Mesendoderm (in vitro differentiated cells): ENCODE measurements around the gene TBX20. TPM values are rescaled to one million over a fixed set of nuclear protein-coding genes. Genes with fewer than 3 reads are reported as not detected.

Experiments used
- DNase-seq: peaks from one replicate; pipeline ENCODE4 v3.0.0; 2013
- H2AK5ac ChIP-seq: 2 replicates; pipeline ENCODE4 v1.6.1; 2013; ENCODE audit warnings: low read length, inconsistent platforms
- H2BK120ac ChIP-seq: 2 replicates; pipeline ENCODE4 v1.6.1; 2013; ENCODE audit warnings: low read depth, mild to moderate bottlenecking, low read length, moderate library complexity, mixed read lengths
- H2BK15ac ChIP-seq: replicated peaks from 2 replicates; pipeline ENCODE4 v1.6.1; 2013; ENCODE audit warnings: low read depth, mild to moderate bottlenecking, moderate library complexity
- H2BK5ac ChIP-seq: 2 replicates; pipeline ENCODE4 v1.6.1; 2013; ENCODE audit warnings: low read length, inconsistent platforms
- H3K18ac ChIP-seq: 2 replicates; pipeline ENCODE4 v1.6.1; 2013; ENCODE audit warnings: mild to moderate bottlenecking, low read length, mixed read lengths
- H3K23ac ChIP-seq: one replicate; pipeline ENCODE4 v1.6.1; 2013; ENCODE audit warnings: low read length
- H3K27ac ChIP-seq: 2 replicates; pipeline ENCODE4 v1.5.1; 2013; ENCODE audit warnings: low read depth, mild to moderate bottlenecking, inconsistent platforms, low read length, moderate library complexity
- H3K27me3 ChIP-seq: 2 replicates; pipeline ENCODE4 v1.6.1; 2013; ENCODE audit warnings: low read length, control low read depth, mild to moderate bottlenecking, inconsistent platforms; ENCODE audit not compliant: insufficient read depth, poor library complexity
- H3K36me3 ChIP-seq: 2 replicates; pipeline ENCODE4 v1.6.1; 2013; ENCODE audit warnings: low read length, inconsistent platforms; ENCODE audit not compliant: control insufficient read depth, insufficient read depth
- H3K4ac ChIP-seq: one replicate; pipeline ENCODE4 v1.6.1; 2013; ENCODE audit warnings: low read depth, mild to moderate bottlenecking, low read length, moderate library complexity
- H3K4me1 ChIP-seq: 2 replicates; pipeline ENCODE4 v1.6.1; 2013; ENCODE audit warnings: low read depth, low read length, inconsistent platforms; ENCODE audit not compliant: control insufficient read depth
- H3K4me2 ChIP-seq: 2 replicates; pipeline ENCODE4 v1.6.1; 2013; ENCODE audit warnings: low read length
- H3K4me3 ChIP-seq: 2 replicates; pipeline ENCODE4 v1.5.1; 2013; ENCODE audit warnings: mild to moderate bottlenecking, low read length
- H3K56ac ChIP-seq: one replicate; pipeline ENCODE4 v1.6.1; 2013; ENCODE audit warnings: low read length
- H3K79me1 ChIP-seq: 2 replicates; pipeline ENCODE4 v1.6.1; 2013; ENCODE audit warnings: low read length, inconsistent platforms
- H3K79me2 ChIP-seq: 2 replicates; pipeline ENCODE4 v1.6.1; 2013; ENCODE audit warnings: mild to moderate bottlenecking, low read length; ENCODE audit not compliant: control insufficient read depth, insufficient read depth
- H3K9ac ChIP-seq: 2 replicates; pipeline ENCODE4 v1.6.1; 2013; ENCODE audit warnings: low read length, inconsistent platforms
- H4K5ac ChIP-seq: one replicate; pipeline ENCODE4 v1.6.1; 2013; ENCODE audit warnings: low read length
- H4K8ac ChIP-seq: one replicate; pipeline ENCODE4 v1.6.1; 2013; ENCODE audit warnings: low read depth, mild to moderate bottlenecking, control low read depth, low read length, moderate library complexity
- WGBS: extraction: QIAGEN DNeasy Blood & Tissue Kit; methylation state at CpG from one replicate; pipeline ENCODE4 v1.1.7; 2013; ENCODE audit warnings: low lambda C conversion rate, missing lambda C conversion rate; ENCODE audit not compliant: insufficient coverage; ENCODE audit errors: extremely low coverage; 5-methylcytosine and 5-hydroxymethylcytosine counted together
- polyA plus RNA-seq, 2 experiments: library from polyadenylated mRNA; stranded (reverse); fragments of 200-250 nt; gene quantifications; one replicate each; pipeline ENCODE4 v1.2.3, GENCODE V29; 2013

Gene TBX20, protein sequence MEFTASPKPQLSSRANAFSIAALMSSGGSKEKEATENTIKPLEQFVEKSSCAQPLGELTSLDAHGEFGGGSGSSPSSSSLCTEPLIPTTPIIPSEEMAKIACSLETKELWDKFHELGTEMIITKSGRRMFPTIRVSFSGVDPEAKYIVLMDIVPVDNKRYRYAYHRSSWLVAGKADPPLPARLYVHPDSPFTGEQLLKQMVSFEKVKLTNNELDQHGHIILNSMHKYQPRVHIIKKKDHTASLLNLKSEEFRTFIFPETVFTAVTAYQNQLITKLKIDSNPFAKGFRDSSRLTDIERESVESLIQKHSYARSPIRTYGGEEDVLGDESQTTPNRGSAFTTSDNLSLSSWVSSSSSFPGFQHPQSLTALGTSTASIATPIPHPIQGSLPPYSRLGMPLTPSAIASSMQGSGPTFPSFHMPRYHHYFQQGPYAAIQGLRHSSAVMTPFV
- 0.15 TPM for polyA plus RNA-seq (2013, experiment 1 of 2)
- polyA plus RNA-seq (2013, experiment 2 of 2), result 0.21 TPM

DNA sequence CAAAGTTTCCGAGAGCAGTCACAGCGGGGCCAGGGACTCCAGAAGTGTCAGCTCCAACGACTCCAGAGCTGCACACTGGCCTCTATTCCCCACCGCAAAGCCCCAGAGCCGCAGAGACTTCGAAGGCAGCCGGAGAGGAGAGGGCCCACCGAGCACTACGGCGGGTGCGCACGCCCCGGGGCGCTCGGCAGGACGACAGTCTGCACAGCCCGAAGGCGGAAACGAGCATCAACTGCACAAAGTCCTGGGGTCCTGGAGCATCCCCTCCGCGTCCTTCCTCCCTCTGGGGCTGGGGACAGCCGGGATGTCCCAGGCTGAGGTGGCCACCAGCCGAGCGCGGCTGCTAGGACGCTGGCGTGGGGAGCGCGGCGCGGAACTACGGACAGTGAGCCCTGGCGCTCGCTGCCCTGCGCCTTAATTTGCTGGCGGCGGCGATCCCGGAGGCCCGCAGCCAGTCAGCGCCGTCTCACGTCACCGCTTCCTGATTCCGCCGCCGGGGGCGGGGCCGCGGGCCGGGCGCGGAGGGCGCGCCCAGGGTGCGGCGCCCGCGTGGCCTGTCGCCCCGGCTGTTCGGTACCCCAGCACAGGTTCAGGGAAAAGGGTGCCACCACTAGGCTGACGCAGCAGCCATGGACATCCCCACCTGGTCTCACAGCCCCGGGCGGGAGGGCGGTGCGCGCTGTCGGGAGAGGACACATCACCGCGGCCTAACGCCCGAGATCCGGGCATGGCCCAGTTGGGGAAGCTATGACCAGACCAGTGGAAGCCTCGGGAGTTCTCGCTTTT lies at the start of gene TBX20:
Gene TBX20, minus strand, starts transcription at position 391 of the 786 bp plus-strand sequence. CDS start 480 bp downstream, outside the sequence.
- Histone ChIP-seq H3K56ac (peak within 1 kb of the TSS; percentile 81), H3K36me3 (no peaks in the 10 kb centered on the region), H3K79me1 (no peaks in the 10 kb centered on the region), H2BK5ac (peak within 1 kb of the TSS; percentile 24), H3K18ac (peak within 1 kb of the TSS; percentile 21), H2BK120ac (no peak within 1 kb of the TSS), H3K23ac (peak within 1 kb of the TSS; percentile 87), H3K27me3 (peaks cover 64% of the 10 kb centered on the region), H3K4me2 (peak within 1 kb of the TSS; percentile 62), H3K27ac (no peak within 1 kb of the TSS), H3K4me1 (peaks cover 6% of the 10 kb centered on the region), H3K4ac (no peak within 1 kb of the TSS), H2AK5ac (no peak within 1 kb of the TSS), H4K8ac (no peak within 1 kb of the TSS), H2BK15ac (no peak within 1 kb of the TSS), H4K5ac (no peak within 1 kb of the TSS), H3K79me2 (no peaks in the 10 kb centered on the region), H3K9ac (peak within 1 kb of the TSS; percentile 70), H3K4me3 (peak within 1 kb of the TSS; percentile 24)
- DNase-seq, result peak; percentile 78
- no CpG with 5 or more reads among the region's 76 CpGs for WGBS

DNA sequence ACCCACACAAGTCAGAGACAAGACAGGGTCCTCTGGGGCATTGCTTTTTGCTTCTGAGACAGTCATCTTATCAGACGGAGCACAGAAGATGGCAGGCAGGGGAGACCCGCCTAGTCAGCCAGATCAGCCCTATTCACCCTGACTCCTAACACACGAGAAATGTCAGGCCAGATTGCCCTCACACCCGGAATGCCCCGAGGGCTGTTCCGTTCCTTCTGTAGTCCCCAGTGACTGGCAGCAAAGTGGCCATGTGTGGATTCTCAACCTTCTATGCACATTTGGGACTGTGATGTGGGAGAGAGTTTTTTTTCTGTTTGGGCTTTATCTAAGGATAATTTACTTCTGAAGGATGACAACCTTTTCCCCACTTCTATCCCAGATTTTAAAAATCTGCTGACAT lies 35.5 kb upstream of the TBX20 start:
- DNase-seq, result no peak
- no peak overlapping the region for H3K56ac ChIP-seq
- no peaks in the 10 kb centered on the region for H3K36me3 ChIP-seq
- peaks cover 3% of the 10 kb centered on the region for H3K4me1 ChIP-seq
- no peak overlapping the region for H3K27ac ChIP-seq
- H3K27me3 ChIP-seq, result no peaks in the 10 kb centered on the region
- no peak overlapping the region for H2BK15ac ChIP-seq
- no peaks in the 10 kb centered on the region for H3K79me1 ChIP-seq
- no peak overlapping the region for H3K4me2 ChIP-seq
- H3K4ac ChIP-seq, result no peak overlapping the region
- H2AK5ac ChIP-seq, result no peak overlapping the region
- H3K4me3 ChIP-seq, result no peak overlapping the region
- no peak overlapping the region for H4K8ac ChIP-seq
- H2BK5ac ChIP-seq, result no peak overlapping the region
- H4K5ac ChIP-seq, result no peak overlapping the region
- H3K9ac ChIP-seq, result no peak overlapping the region
- no peak overlapping the region for H3K18ac ChIP-seq
- no peaks in the 10 kb centered on the region for H3K79me2 ChIP-seq
- WGBS, result no CpG with 5 or more reads among the region's 6 CpGs
- H3K23ac ChIP-seq, result no peak overlapping the region
- no peak overlapping the region for H2BK120ac ChIP-seq

DNA sequence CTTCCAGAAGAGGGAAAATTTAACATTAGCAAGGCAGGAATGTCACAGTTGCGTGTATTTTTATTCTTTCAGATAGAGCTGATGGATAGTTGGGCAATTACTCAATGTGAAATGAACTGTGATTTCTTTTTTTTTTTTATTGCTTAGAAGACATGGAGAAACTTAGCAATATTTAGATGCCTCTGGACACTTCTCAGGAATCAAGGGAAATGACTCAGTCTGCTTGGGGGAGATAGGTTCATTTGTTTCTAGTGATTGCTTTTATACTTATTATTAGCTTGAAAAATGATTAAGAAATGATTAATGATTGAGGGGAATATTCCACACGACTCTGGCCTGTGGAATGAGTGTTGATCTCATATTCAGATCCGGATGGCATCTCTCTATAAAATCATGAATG lies 33.1 kb upstream of the TBX20 start:
- no peak for DNase-seq
- Histone ChIP-seq H2BK120ac (no peak overlapping the region), H4K8ac (no peak overlapping the region), H3K4me2 (no peak overlapping the region), H3K27me3 (no peaks in the 10 kb centered on the region), H4K5ac (no peak overlapping the region), H3K23ac (no peak overlapping the region), H3K27ac (no peak overlapping the region), H3K79me1 (no peaks in the 10 kb centered on the region), H2AK5ac (no peak overlapping the region), H3K4me1 (peaks cover 3% of the 10 kb centered on the region), H3K36me3 (no peaks in the 10 kb centered on the region), H3K56ac (no peak overlapping the region), H3K4me3 (no peak overlapping the region), H3K18ac (no peak overlapping the region), H3K79me2 (no peaks in the 10 kb centered on the region), H2BK15ac (peak overlapping the region; percentile 74), H2BK5ac (no peak overlapping the region), H3K4ac (no peak overlapping the region), H3K9ac (no peak overlapping the region)
- WGBS, result no CpG with 5 or more reads among the region's 3 CpGs

DNA sequence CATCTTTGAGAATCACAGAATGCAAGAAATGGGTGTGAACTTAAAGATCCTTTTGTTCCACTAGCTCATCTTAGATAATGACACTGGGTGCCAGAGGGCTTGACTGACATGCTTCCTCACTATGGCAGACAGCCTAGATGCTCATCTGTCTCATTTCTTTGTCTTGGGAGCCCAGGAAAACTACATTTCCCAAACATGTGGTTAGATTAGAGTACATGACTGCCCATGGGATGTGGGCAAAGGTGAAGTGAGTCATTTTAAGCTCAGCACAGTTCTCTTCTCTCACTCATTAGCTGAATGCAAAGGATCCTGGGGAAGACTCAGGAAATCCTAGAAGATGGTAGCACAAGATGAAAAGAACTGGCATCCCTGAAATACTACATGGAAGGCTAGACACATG lies 32.5 kb upstream of the TBX20 start:
- Histone ChIP-seq H3K36me3 (no peaks in the 10 kb centered on the region), H2BK15ac (no peak overlapping the region)

DNA sequence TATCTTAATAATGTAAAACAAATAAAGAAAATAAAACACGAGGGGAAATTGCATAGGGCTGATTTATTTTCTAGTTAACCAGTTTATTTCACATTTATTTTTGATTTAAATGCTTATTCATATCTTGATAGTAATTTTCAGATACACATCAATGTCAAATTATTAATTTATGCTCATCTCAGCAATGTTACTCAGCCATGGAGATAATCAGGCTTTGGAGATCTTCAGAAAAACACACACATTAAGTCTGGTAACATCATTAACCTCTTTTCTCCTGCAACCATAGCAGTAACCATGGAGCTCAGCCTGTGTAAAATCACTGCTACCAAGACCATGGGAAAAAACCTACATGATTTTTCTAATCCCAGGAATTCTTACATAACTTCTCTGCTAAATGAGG lies 31.9 kb upstream of the TBX20 start:
- H2BK5ac ChIP-seq, result no peak overlapping the region
- H3K4me2 ChIP-seq, result no peak overlapping the region
- no peak overlapping the region for H3K27ac ChIP-seq
- WGBS, result no CpG with 5 or more reads among the region's 1 CpG
- no peaks in the 10 kb centered on the region for H3K79me2 ChIP-seq
- no peak overlapping the region for H2BK120ac ChIP-seq
- no peak overlapping the region for H2AK5ac ChIP-seq
- no peak overlapping the region for H4K5ac ChIP-seq
- H3K27me3 ChIP-seq, result no peaks in the 10 kb centered on the region
- DNase-seq, result no peak
- no peak overlapping the region for H3K56ac ChIP-seq
- H3K18ac ChIP-seq, result no peak overlapping the region
- no peak overlapping the region for H3K23ac ChIP-seq
- no peak overlapping the region for H4K8ac ChIP-seq
- peaks cover 3% of the 10 kb centered on the region for H3K4me1 ChIP-seq
- H2BK15ac ChIP-seq, result no peak overlapping the region
- H3K4ac ChIP-seq, result no peak overlapping the region
- H3K79me1 ChIP-seq, result no peaks in the 10 kb centered on the region
- H3K4me3 ChIP-seq, result no peak overlapping the region
- H3K9ac ChIP-seq, result no peak overlapping the region
- no peaks in the 10 kb centered on the region for H3K36me3 ChIP-seq

More for the DNA sequence above, 32.5 kb upstream of the TBX20 start:
- no peaks in the 10 kb centered on the region for H3K79me2 ChIP-seq
- H3K56ac ChIP-seq, result peak overlapping the region; percentile 30
- no peak overlapping the region for H3K23ac ChIP-seq
- H4K8ac ChIP-seq, result no peak overlapping the region
- no peak overlapping the region for H3K4me2 ChIP-seq
- H3K27ac ChIP-seq, result no peak overlapping the region
- no peaks in the 10 kb centered on the region for H3K27me3 ChIP-seq
- H2BK5ac ChIP-seq, result no peak overlapping the region
- H3K4me1 ChIP-seq, result peaks cover 3% of the 10 kb centered on the region
- no peak overlapping the region for H3K4me3 ChIP-seq
- H2BK120ac ChIP-seq, result peak overlapping the region; percentile 73
- H2AK5ac ChIP-seq, result no peak overlapping the region
- H3K18ac ChIP-seq, result no peak overlapping the region
- H3K9ac ChIP-seq, result no peak overlapping the region
- no peaks in the 10 kb centered on the region for H3K79me1 ChIP-seq
- H4K5ac ChIP-seq, result no peak overlapping the region
- DNase-seq, result no peak
- H3K4ac ChIP-seq, result no peak overlapping the region
